ENCODE measurements around the gene SYTL2. TPM values are rescaled to one million over a fixed set of nuclear protein-coding genes. Genes with fewer than 3 reads are reported as not detected.
A peak's percentile ranks its signal among the peaks of the same experiment; 100 is the strongest.

SYTL2 gene
- total RNA-seq, 2 donors from 2014 or later = 28.3 to 55.3 TPM

GRCh38 chr11:85752890-85753581, 57.9 kb downstream of the SYTL2 start:
- H3K9me3 ChIP-seq = no peaks in the 10 kb centered on the region
- no peak overlapping the region for H3K27ac ChIP-seq
- TF ChIP-seq CTCF (IDR thresholded peaks at IDR 0.05) = no peak
- peaks cover 8% of the 10 kb centered on the region for H3K4me1 ChIP-seq
- no peaks in the 10 kb centered on the region for H3K27me3 ChIP-seq
- no peak overlapping the region for H3K4me3 ChIP-seq
- H3K36me3 ChIP-seq (replicated peaks in 1 of 2; ENCODE audit: insufficient read depth in 1 of 2, low read depth in 2 of 2) = no peaks in the 10 kb centered on the region
- peak in 3 of 4 donors; percentile 15 to 51 (median 20) for DNase-seq
- intact Hi-C loops (cut with DNase I) = no loop called here
- WGBS, 2 donors = 76 to 86% methylated on average over 7 of the region's 7 CpGs
- ATAC-seq = no peak

GRCh38 chr11:85752201-85752889, 58.6 kb downstream of the SYTL2 start:
- peak; percentile 75 for ATAC-seq

GRCh38 chr11:85751724-85752123, 59.2 kb downstream of the SYTL2 start:
- Histone ChIP-seq H3K9me3 (no peaks in the 10 kb centered on the region), H3K4me1 (peaks cover 8% of the 10 kb centered on the region), H3K36me3 (replicated peaks in 1 of 2; ENCODE audit: insufficient read depth in 1 of 2, low read depth in 2 of 2) (no peaks in the 10 kb centered on the region), H3K4me3 (no peak overlapping the region), H3K27me3 (no peaks in the 10 kb centered on the region), H3K27ac (no peak overlapping the region)
- no peak for DNase-seq
- intact Hi-C loops (cut with DNase I) = no loop called here
- no peak for TF ChIP-seq POLR2A (IDR thresholded peaks at IDR 0.05)
- no peak for TF ChIP-seq CTCF (IDR thresholded peaks at IDR 0.05)
- ATAC-seq = no peak

More at GRCh38 chr11:85752201-85752889, 58.6 kb downstream of the SYTL2 start:
- no peaks in the 10 kb centered on the region for H3K9me3 ChIP-seq
- TF ChIP-seq CTCF (IDR thresholded peaks at IDR 0.05) (no peak), POLR2A (IDR thresholded peaks at IDR 0.05) (no peak)
- H3K27me3 ChIP-seq = no peaks in the 10 kb centered on the region
- 41 to 51% methylated on average over 4 of the region's 4 CpGs for WGBS, 2 donors
- peak; percentile 19 to 55 (median 34) for DNase-seq
- H3K4me3 ChIP-seq = no peak overlapping the region
- H3K4me1 ChIP-seq = peaks cover 8% of the 10 kb centered on the region
- intact Hi-C loops (cut with DNase I) = no loop called here
- no peak overlapping the region for H3K27ac ChIP-seq
- no peaks in the 10 kb centered on the region for H3K36me3 ChIP-seq (replicated peaks in 1 of 2; ENCODE audit: insufficient read depth in 1 of 2, low read depth in 2 of 2)

- no peaks in the 10 kb centered on the region for H3K36me3 ChIP-seq (replicated peaks in 1 of 2; ENCODE audit: insufficient read depth in 1 of 2, low read depth in 2 of 2)
- intact Hi-C loops (cut with DNase I) = no loop called here
- H3K27ac ChIP-seq = no peak overlapping the region
- no peaks in the 10 kb centered on the region for H3K9me3 ChIP-seq
- DNase-seq (no peak), ATAC-seq (no peak)
- no peaks in the 10 kb centered on the region for H3K27me3 ChIP-seq
- TF ChIP-seq POLR2A (IDR thresholded peaks at IDR 0.05) (no peak), CTCF (IDR thresholded peaks at IDR 0.05) (no peak)
- no peak overlapping the region for H3K4me3 ChIP-seq
- H3K4me1 ChIP-seq = peaks cover 10% of the 10 kb centered on the region
- 74 to 89% methylated on average over 3 of the region's 3 CpGs for WGBS, 2 donors
Observed at GRCh38 chr11:85750646-85751045, 60.3 kb downstream of the SYTL2 start.
